Measurements from ENCODE around the gene NDUFS5.
"Not testable (repeated sequence)": the region's sequence is repeated elsewhere in the genome, so short reads cannot be mapped to it uniquely, and the experiment has no call there.

GRCh38 chr1:39020494-39020893, 5.7 kb upstream of the NDUFS5 start:
- TF ChIP-seq, protein P1, sequence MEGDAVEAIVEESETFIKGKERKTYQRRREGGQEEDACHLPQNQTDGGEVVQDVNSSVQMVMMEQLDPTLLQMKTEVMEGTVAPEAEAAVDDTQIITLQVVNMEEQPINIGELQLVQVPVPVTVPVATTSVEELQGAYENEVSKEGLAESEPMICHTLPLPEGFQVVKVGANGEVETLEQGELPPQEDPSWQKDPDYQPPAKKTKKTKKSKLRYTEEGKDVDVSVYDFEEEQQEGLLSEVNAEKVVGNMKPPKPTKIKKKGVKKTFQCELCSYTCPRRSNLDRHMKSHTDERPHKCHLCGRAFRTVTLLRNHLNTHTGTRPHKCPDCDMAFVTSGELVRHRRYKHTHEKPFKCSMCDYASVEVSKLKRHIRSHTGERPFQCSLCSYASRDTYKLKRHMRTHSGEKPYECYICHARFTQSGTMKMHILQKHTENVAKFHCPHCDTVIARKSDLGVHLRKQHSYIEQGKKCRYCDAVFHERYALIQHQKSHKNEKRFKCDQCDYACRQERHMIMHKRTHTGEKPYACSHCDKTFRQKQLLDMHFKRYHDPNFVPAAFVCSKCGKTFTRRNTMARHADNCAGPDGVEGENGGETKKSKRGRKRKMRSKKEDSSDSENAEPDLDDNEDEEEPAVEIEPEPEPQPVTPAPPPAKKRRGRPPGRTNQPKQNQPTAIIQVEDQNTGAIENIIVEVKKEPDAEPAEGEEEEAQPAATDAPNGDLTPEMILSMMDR (conservative IDR thresholded peaks at IDR 0.05; ENCODE audit: low read depth, low read length), result not testable (repeated sequence)
- TF ChIP-seq EZH2 (IDR thresholded peaks at IDR 0.05; ENCODE audit: borderline replicate concordance, low read depth, low read length, poor library complexity, severe bottlenecking), result not testable (repeated sequence)
